ENCODE measurements around the gene PAX7.

PAX7 gene

GRCh38 chr1:18701183-18701582, 70.5 kb downstream of the PAX7 start:
- no peak for DNase-seq (ENCODE audit: low read depth in 2 of 2)

GRCh38 chr1:18703041-18703621, 72.5 kb downstream of the PAX7 start:
- no peak for DNase-seq (ENCODE audit: low read depth in 2 of 2)

- DNase-seq (ENCODE audit: low read depth in 2 of 2): no peak
Observed at GRCh38 chr1:18705811-18706210, 75.2 kb downstream of the PAX7 start.

GRCh38 chr1:18707696-18708257, 77.1 kb downstream of the PAX7 start:
- no peak for DNase-seq (ENCODE audit: low read depth in 2 of 2)

GRCh38 chr1:18710002-18710401, 79.4 kb downstream of the PAX7 start:
- no peak for DNase-seq (ENCODE audit: low read depth in 2 of 2)

- no peak for DNase-seq (ENCODE audit: low read depth in 2 of 2)
Observed at GRCh38 chr1:18711003-18711402, 80.4 kb downstream of the PAX7 start.

GRCh38 chr1:18711536-18712251, 81.0 kb downstream of the PAX7 start:
- no peak for DNase-seq (ENCODE audit: low read depth in 2 of 2)

GRCh38 chr1:18712252-18712600, 81.6 kb downstream of the PAX7 start:
- DNase-seq (ENCODE audit: low read depth in 2 of 2): no peak

- DNase-seq (ENCODE audit: low read depth in 2 of 2): no peak
Observed at GRCh38 chr1:18714404-18715175, 83.9 kb downstream of the PAX7 start.

- DNase-seq (ENCODE audit: low read depth in 2 of 2): no peak
Observed at GRCh38 chr1:18716112-18716784, 85.6 kb downstream of the PAX7 start.

- no peak for DNase-seq (ENCODE audit: low read depth in 2 of 2)
Observed at GRCh38 chr1:18716785-18717678, 86.4 kb downstream of the PAX7 start.

GRCh38 chr1:18719786-18720451, 89.3 kb downstream of the PAX7 start:
- no peak for DNase-seq (ENCODE audit: low read depth in 2 of 2)

- no peak for DNase-seq (ENCODE audit: low read depth in 2 of 2)
Observed at GRCh38 chr1:18721041-18721440, 90.4 kb downstream of the PAX7 start.

GRCh38 chr1:18721776-18722175, 91.1 kb downstream of the PAX7 start:
- no peak for DNase-seq (ENCODE audit: low read depth in 2 of 2)

- DNase-seq (ENCODE audit: low read depth in 2 of 2): no peak
Observed at GRCh38 chr1:18722270-18722669, 91.6 kb downstream of the PAX7 start.

GRCh38 chr1:18723206-18723605, 92.6 kb downstream of the PAX7 start:
- DNase-seq (ENCODE audit: low read depth in 2 of 2): no peak

- DNase-seq (ENCODE audit: low read depth in 2 of 2): no peak
Observed at GRCh38 chr1:18723701-18724411, 93.2 kb downstream of the PAX7 start.

- no peak for DNase-seq (ENCODE audit: low read depth in 2 of 2)
Observed at GRCh38 chr1:18724801-18725200, 94.2 kb downstream of the PAX7 start.

- DNase-seq (ENCODE audit: low read depth in 2 of 2): no peak
Observed at GRCh38 chr1:18725231-18725895, 94.7 kb downstream of the PAX7 start.
